NCI-H2081 (cell line): ENCODE measurements around the gene TRAK1.

ENCODE experiments used
- DNase-seq, 2 experiments: peaks; one replicate each; lab custom pipeline; 2025; lab: John Stamatoyannopoulos, UW

The TRAK1 gene

GRCh38 chr3:42209917-42210316, 118.8 kb downstream of the TRAK1 start:
- DNase-seq: no peak

GRCh38 chr3:42210726-42211125, 119.6 kb downstream of the TRAK1 start:
- DNase-seq: no peak

- DNase-seq: no peak
These were observed 122.3 kb downstream of the TRAK1 start for GRCh38 chr3:42213417-42213816.

GRCh38 chr3:42214064-42214463, 122.9 kb downstream of the TRAK1 start:
- no peak for DNase-seq

- no peak for DNase-seq
These were observed 123.6 kb downstream of the TRAK1 start for GRCh38 chr3:42214565-42215283.

GRCh38 chr3:42216302-42216701, 125.1 kb downstream of the TRAK1 start:
- no peak for DNase-seq

- no peak for DNase-seq
These were observed 125.8 kb downstream of the TRAK1 start for GRCh38 chr3:42216931-42217333.

GRCh38 chr3:42220436-42221121, 129.4 kb downstream of the TRAK1 start:
- DNase-seq: no peak

- no peak for DNase-seq
These were observed 132.0 kb downstream of the TRAK1 start for GRCh38 chr3:42222942-42223693.

- no peak for DNase-seq
These were observed 133.0 kb downstream of the TRAK1 start for GRCh38 chr3:42224178-42224577.

GRCh38 chr3:42224658-42225421, 133.7 kb downstream of the TRAK1 start:
- no peak for DNase-seq

- DNase-seq: no peak
These were observed 134.6 kb downstream of the TRAK1 start for GRCh38 chr3:42225486-42226363.

GRCh38 chr3:42226470-42227425, 135.6 kb downstream of the TRAK1 start:
- DNase-seq: no peak

- no peak for DNase-seq
These were observed 137.6 kb downstream of the TRAK1 start for GRCh38 chr3:42228796-42229195.

GRCh38 chr3:42229266-42229941, 138.2 kb downstream of the TRAK1 start:
- no peak for DNase-seq

GRCh38 chr3:42229942-42230688, 139.0 kb downstream of the TRAK1 start:
- DNase-seq: peak; percentile 20 to 32

GRCh38 chr3:42230860-42231259, 139.7 kb downstream of the TRAK1 start:
- no peak for DNase-seq

- DNase-seq: no peak
These were observed 144.4 kb downstream of the TRAK1 start for GRCh38 chr3:42235532-42235931.

GRCh38 chr3:42236611-42237010, 145.5 kb downstream of the TRAK1 start:
- DNase-seq: no peak
